Measurements from ENCODE around the gene ARL1.
"Not testable (repeated sequence)": the region's sequence is repeated elsewhere in the genome, so short reads cannot be mapped to it uniquely, and the experiment has no call there.

ARL1 gene

DNA sequence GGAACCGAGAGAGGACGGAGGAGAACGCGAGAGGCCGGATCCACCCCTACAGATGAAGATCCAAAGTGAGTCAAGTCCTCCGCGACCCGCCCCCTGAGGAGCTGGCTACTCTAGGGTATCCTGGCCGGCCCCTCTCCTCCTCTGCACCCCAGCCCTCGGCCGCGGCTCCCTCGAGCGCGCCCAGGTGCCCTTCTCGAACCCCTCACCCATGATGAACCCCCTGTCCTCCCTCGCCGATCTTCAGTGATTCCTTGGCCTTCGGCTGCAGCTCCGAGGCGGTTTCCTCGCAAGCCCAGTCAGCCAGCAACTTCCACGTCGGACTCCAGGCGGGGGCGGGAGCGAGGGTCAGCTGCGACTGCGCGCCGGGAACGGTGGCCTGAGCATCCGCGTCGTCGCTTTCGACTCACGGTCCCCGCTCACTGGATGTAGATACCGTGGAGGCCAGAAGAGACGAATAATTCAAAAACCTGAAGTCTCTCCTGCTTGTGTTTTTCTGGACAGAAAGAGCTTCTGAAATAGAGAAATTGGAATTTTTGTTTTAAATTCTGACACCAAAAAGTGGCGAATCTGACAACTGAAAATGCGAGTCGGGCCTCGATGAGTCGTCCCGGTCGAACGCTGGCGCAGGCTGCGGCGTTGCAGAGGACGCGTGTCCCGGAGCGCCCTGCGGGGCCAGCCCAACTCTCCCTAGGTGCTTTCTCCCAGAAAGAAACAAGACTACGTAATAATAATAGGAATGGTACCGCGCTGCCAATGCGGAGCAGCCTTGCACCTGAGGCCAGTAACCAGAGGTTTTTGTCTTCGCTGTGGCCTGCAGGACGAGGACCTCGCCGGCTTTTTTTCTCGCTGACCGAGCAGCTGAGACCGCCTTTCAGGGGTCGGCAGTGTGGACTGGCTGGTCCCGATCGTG is at the start of gene ARL1:
Gene ARL1, minus strand, starts transcription at position 337 of the 910 bp plus-strand sequence. Its CDS starts 127 bp downstream, at position 210.
- DNase-seq: peak; percentile 95

GRCh38 chr12:101455685-101456084 is 48.1 kb upstream of the ARL1 start:
- no peak for DNase-seq

- DNase-seq: peak; percentile 30
These were observed 34.1 kb upstream of the ARL1 start for GRCh38 chr12:101441461-101442224.

- DNase-seq: peak; percentile 75
These were observed 31.7 kb upstream of the ARL1 start for GRCh38 chr12:101439236-101439635.

- no peak for DNase-seq
These were observed 28.6 kb upstream of the ARL1 start for GRCh38 chr12:101436136-101436535.

DNA sequence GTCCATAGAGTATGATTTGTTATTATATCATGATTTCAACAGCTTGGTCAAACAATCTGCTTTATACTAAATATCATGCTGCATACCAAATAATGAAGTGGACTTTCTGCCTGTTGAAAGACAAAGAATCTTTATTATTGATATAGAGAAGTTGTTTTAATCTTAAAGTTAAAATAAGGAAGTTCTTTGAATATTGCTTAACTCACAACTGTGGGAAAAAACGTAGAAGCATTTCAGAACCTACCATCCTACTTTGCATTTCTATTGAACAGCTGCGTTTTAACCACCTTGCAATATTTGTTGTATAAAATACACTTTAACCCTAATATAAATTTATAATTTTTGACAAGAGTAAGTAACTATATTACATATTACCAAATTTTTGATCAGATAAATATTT is 22.9 kb upstream of the ARL1 start:
- peak; percentile 64 for DNase-seq

GRCh38 chr12:101424620-101425019 is 17.0 kb upstream of the ARL1 start:
- DNase-seq: no peak

DNA sequence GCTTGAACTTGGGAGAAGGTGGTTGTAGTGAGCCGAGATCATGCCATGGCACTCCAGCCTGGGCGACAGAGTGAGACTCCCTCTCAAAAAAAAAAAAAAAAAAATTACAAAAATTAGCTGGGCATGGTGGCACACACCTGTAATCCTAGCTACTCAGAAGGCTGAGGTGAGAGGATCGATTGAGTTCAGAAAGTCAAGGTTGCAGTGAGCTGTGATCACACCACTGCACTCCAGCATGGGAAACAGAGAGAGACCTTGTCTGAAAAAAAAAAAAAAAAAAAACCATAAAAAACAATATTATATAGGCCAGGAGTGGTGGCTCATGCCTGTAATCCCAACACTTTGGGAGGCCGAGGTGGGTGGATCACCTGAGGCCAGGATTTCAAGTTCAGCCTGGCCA is 14.5 kb upstream of the ARL1 start:
- not testable (repeated sequence) for DNase-seq

- no peak for DNase-seq
These were observed 7.7 kb upstream of the ARL1 start for GRCh38 chr12:101415228-101415627.

GRCh38 chr12:101414533-101415119 is 7.1 kb upstream of the ARL1 start:
- DNase-seq: peak; percentile 84

GRCh38 chr12:101410169-101410568 is 2.6 kb upstream of the ARL1 start:
- not testable (repeated sequence) for DNase-seq

GRCh38 chr12:101407049-101407435 is 530 bp downstream of the ARL1 start:
- no peak for DNase-seq

DNA sequence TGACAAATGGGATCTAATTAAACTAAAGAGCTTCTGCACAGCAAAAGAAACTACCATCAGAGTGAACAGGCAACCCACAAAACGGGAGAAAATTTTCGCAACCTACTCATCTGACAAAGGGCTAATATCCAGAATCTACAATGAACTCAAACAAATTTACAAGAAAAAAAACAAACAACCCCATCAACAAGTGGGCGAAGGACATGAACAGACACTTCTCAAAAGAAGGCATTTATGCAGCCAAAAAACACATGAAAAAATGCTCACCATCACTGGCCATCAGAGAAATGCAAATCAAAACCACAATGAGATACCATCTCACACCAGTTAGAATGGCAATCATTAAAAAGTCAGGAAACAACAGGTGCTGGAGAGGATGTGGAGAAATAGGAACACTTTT is 16.4 kb downstream of the ARL1 start:
- DNase-seq: not testable (repeated sequence)

- no peak for DNase-seq
These were observed 28.4 kb downstream of the ARL1 start for GRCh38 chr12:101379149-101379548.

DNA sequence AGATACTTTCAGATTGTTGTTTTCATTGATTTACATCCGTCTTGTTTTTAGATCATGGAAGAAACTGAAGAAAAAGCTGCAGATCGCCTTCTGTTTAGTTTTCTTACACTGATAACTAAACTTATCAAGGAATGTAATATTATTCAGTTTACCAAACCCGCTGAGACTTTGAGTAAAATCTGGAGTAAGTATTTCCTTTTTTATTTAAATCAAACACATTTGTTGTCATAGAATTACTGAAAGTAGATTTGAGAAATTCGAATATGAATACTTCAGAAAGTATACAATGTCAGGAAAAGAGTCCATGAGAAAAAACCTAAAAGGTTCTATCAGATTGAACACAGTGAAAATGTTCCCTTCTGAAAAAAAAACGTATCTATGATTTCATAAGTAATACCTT is 32.0 kb downstream of the ARL1 start:
- DNase-seq: no peak

- no peak for DNase-seq
These were observed 35.1 kb downstream of the ARL1 start for GRCh38 chr12:101372431-101372830.

GRCh38 chr12:101368016-101368415 is 39.6 kb downstream of the ARL1 start:
- DNase-seq: no peak

- no peak for DNase-seq
These were observed 46.1 kb downstream of the ARL1 start for GRCh38 chr12:101361455-101361854.

DNA sequence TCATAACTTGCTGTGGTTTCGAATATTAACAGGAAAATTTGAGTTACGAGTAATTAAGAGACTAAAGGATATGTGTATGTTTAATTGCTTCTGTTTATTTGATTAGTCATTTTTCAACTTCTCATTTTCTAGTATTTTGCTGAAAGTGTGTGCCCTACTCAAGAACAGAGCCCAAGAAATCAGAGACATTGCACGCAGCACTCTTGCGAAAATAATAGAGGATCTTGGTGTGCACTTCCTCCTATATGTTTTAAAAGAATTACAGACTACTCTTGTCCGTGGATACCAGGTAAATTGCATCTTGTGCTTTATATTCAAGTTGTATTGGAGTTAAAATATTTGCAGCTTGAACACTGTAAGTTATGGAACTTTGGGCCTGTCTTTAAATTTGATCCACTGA is 50.8 kb downstream of the ARL1 start:
- peak; percentile 22 for DNase-seq

DNA sequence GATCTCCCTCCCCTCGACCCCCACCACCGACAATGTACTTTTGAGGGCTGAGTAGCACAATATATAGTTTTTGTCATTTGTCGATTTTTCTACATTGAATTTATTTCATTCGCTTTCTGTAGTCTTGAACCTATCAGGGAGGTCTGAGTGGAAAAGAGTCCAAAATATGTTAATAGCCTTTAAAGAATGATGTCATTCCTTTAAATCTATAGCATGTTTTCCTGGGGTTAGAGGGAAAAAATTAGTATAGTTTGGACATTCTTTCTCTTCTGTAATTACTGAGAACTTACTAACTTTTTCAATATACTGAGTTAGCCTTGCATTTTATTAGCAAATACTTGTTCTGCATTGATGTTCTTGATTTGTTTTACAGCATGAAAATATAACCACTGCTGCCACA is 55.9 kb downstream of the ARL1 start:
- DNase-seq: no peak

DNA sequence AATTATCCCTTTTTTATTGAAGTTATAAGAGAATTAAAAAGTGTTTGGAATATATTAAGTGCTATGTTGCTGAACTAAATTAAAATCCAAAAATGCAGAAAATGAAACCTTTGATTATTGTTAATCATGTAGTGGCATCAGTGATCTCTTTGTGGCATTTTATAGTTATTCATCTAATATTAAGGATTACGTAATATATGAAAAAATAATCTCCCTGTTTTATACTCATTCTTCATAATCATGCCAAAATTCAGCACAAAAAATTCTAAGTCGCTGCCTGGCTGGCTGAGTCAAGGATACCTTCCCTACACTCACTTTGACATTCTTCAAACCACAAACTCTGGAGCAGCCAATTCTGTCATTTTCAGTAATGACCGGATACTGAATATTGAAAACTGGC is 63.7 kb downstream of the ARL1 start:
- no peak for DNase-seq

Data from suppressor macrophage treated with lipopolysaccharide for 4 hours (primary cell).